Astrocyte (in vitro differentiated cells and primary cell): Measurements from ENCODE around the gene LCMT1.

Experiments used
- EZH2 ChIP-seq: IDR thresholded peaks from 2 replicates; pipeline ENCODE4 v1.6.1; 2012; ENCODE audit warnings: mild to moderate bottlenecking, low read length, inconsistent platforms; ENCODE audit not compliant: insufficient read depth
- TF ChIP-seq, protein P1 (sequence below): IDR thresholded peaks from 2 replicates; pipeline ENCODE4 v1.5.1; 2011; ENCODE audit warnings: low read depth, mild to moderate bottlenecking, inconsistent platforms, low read length, moderate library complexity; ENCODE audit not compliant: insufficient read depth

- no peak for TF ChIP-seq EZH2
- TF ChIP-seq, protein P1, sequence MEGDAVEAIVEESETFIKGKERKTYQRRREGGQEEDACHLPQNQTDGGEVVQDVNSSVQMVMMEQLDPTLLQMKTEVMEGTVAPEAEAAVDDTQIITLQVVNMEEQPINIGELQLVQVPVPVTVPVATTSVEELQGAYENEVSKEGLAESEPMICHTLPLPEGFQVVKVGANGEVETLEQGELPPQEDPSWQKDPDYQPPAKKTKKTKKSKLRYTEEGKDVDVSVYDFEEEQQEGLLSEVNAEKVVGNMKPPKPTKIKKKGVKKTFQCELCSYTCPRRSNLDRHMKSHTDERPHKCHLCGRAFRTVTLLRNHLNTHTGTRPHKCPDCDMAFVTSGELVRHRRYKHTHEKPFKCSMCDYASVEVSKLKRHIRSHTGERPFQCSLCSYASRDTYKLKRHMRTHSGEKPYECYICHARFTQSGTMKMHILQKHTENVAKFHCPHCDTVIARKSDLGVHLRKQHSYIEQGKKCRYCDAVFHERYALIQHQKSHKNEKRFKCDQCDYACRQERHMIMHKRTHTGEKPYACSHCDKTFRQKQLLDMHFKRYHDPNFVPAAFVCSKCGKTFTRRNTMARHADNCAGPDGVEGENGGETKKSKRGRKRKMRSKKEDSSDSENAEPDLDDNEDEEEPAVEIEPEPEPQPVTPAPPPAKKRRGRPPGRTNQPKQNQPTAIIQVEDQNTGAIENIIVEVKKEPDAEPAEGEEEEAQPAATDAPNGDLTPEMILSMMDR, result no peak
Observed at GRCh38 chr16:25083065-25083464, 28.5 kb upstream of the LCMT1 start.
